H1 (cell line): ENCODE measurements around the gene OSBP2.

Experiments
- BRCA1 ChIP-seq: IDR thresholded peaks from 2 replicates; pipeline ENCODE4 v1.6.1; 2012; ENCODE audit warnings: low read depth, low read length, improper control_type of control experiment
- CTCF ChIP-seq, 3 experiments: IDR thresholded peaks; 1 replicate in 2 of 3; 2 replicates in 1 of 3; pipeline versions ENCODE4 v1.5.1 to v1.6.1; 2011; ENCODE audit warnings: low read length in 3 of 3, mild to moderate bottlenecking in 3 of 3, inconsistent platforms in 2 of 3, low read depth in 1 of 3, moderate library complexity in 1 of 3; ENCODE audit not compliant: insufficient read depth in 1 of 3; ENCODE audit errors: control extremely low read depth in 1 of 3
- EZH2 ChIP-seq: fragments of 200-600 bp; sonication (generic); IDR thresholded peaks from 2 replicates; pipeline ENCODE4 v1.7.1; 2012; ENCODE audit warnings: low read depth, mild to moderate bottlenecking, moderate library complexity, low read length, inconsistent platforms; ENCODE audit not compliant: severe bottlenecking
- GABPA ChIP-seq: IDR thresholded peaks from 2 replicates; pipeline ENCODE4 v1.6.1; 2011; ENCODE audit warnings: mild to moderate bottlenecking, low read length, moderate library complexity, borderline replicate concordance; ENCODE audit not compliant: insufficient read depth
- MAX ChIP-seq: IDR thresholded peaks from 2 replicates; pipeline ENCODE4 v1.6.1; 2012; ENCODE audit warnings: inconsistent platforms
- NANOG ChIP-seq: IDR thresholded peaks from 2 replicates; pipeline ENCODE4 v1.6.1; 2011; ENCODE audit warnings: low read length, low read depth, mild to moderate bottlenecking, inconsistent platforms; ENCODE audit not compliant: insufficient read depth, poor library complexity, severe bottlenecking
- POLR2A ChIP-seq, 2 experiments: IDR thresholded peaks; 1 replicate in 1 of 2; 2 replicates in 1 of 2; pipeline ENCODE4 v1.6.1; 2011; ENCODE audit warnings: low read depth in 2 of 2, low read length in 2 of 2, mild to moderate bottlenecking in 2 of 2; ENCODE audit errors: control extremely low read depth in 1 of 2
- POLR2AphosphoS5 ChIP-seq: IDR thresholded peaks from 2 replicates; pipeline ENCODE4 v1.6.1; 2011; ENCODE audit warnings: low read depth, low read length
- SP4 ChIP-seq: IDR thresholded peaks from 2 replicates; pipeline ENCODE4 v1.6.1; 2012; ENCODE audit warnings: low read length, inconsistent platforms

GRCh38 chr22:30948930-30949342 lies 254.3 kb downstream of the OSBP2 start:
- TF ChIP-seq MAX (no peak), CTCF (IDR thresholded peaks at IDR 0.05; ENCODE audit: control extremely low read depth in 1 of 3, insufficient read depth in 1 of 3, low read depth in 1 of 3, low read length in 3 of 3) (no peak), EZH2 (no peak), POLR2A (IDR thresholded peaks at IDR 0.05; ENCODE audit: control extremely low read depth in 1 of 2, low read depth in 2 of 2, low read length in 2 of 2) (no peak), GABPA (no peak), BRCA1 (no peak), POLR2AphosphoS5 (no peak), SP4 (no peak), NANOG (no peak)
